Measurements from ENCODE around the gene RNF220. TPM values are rescaled to one million over a fixed set of nuclear protein-coding genes. Genes with fewer than 3 reads are reported as not detected.

RNF220 gene
- total and polyA plus RNA-seq, 8 donors = 50.8 to 108 (median 91.3) TPM

GRCh38 chr1:44649788-44650158 lies 244.7 kb downstream of the RNF220 start:
- Histone ChIP-seq H3K4me1 (no peaks in the 10 kb centered on the region), H3K4me3 (no peak overlapping the region), H3K27me3 (no peaks in the 10 kb centered on the region), H3K27ac (no peak overlapping the region), H3K36me3 (peaks cover 0 to 82% of the 10 kb centered on the region in 2 donors), H3K9me3 (no peaks in the 10 kb centered on the region)
- no peak for DNase-seq
- no peak for ATAC-seq
- TF ChIP-seq, protein P1, sequence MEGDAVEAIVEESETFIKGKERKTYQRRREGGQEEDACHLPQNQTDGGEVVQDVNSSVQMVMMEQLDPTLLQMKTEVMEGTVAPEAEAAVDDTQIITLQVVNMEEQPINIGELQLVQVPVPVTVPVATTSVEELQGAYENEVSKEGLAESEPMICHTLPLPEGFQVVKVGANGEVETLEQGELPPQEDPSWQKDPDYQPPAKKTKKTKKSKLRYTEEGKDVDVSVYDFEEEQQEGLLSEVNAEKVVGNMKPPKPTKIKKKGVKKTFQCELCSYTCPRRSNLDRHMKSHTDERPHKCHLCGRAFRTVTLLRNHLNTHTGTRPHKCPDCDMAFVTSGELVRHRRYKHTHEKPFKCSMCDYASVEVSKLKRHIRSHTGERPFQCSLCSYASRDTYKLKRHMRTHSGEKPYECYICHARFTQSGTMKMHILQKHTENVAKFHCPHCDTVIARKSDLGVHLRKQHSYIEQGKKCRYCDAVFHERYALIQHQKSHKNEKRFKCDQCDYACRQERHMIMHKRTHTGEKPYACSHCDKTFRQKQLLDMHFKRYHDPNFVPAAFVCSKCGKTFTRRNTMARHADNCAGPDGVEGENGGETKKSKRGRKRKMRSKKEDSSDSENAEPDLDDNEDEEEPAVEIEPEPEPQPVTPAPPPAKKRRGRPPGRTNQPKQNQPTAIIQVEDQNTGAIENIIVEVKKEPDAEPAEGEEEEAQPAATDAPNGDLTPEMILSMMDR (IDR thresholded peaks at IDR 0.05) = no peak
- intact Hi-C loops (cut with DNase I) = no loop called here

GRCh38 chr1:44650159-44650831 lies 245.2 kb downstream of the RNF220 start:
- TF ChIP-seq, protein P1 (IDR thresholded peaks at IDR 0.05) = no peak
- DNase-seq = no peak
- Histone ChIP-seq H3K27me3 (no peaks in the 10 kb centered on the region), H3K4me1 (no peaks in the 10 kb centered on the region), H3K36me3 (peaks cover 0 to 82% of the 10 kb centered on the region in 2 donors), H3K9me3 (no peaks in the 10 kb centered on the region), H3K27ac (no peak overlapping the region), H3K4me3 (no peak overlapping the region)
- no peak for ATAC-seq
- intact Hi-C loops (cut with DNase I) = no loop called here

GRCh38 chr1:44651069-44651468 lies 246.0 kb downstream of the RNF220 start:
- H3K4me1 ChIP-seq = no peaks in the 10 kb centered on the region
- no peak for DNase-seq

GRCh38 chr1:44652445-44653106 lies 247.5 kb downstream of the RNF220 start:
- Histone ChIP-seq H3K9me3 (no peaks in the 10 kb centered on the region), H3K27ac (no peak overlapping the region), H3K36me3 (peaks cover 0 to 60% of the 10 kb centered on the region in 2 donors), H3K4me3 (no peak overlapping the region), H3K27me3 (no peaks in the 10 kb centered on the region), H3K4me1 (no peaks in the 10 kb centered on the region)
- TF ChIP-seq, protein P1 (IDR thresholded peaks at IDR 0.05) = peak; percentile 90 to 98
- ATAC-seq (peak; percentile 96), DNase-seq (peak; percentile 59 to 93 (median 74))
- intact Hi-C loops (cut with DNase I) = no loop called here

More at GRCh38 chr1:44651069-44651468, 246.0 kb downstream of the RNF220 start:
- TF ChIP-seq, protein P1 (IDR thresholded peaks at IDR 0.05) = no peak
- no peak overlapping the region for H3K27ac ChIP-seq
- intact Hi-C loops (cut with DNase I) = no loop called here
- no peak overlapping the region for H3K4me3 ChIP-seq
- H3K9me3 ChIP-seq = no peaks in the 10 kb centered on the region
- no peaks in the 10 kb centered on the region for H3K27me3 ChIP-seq
- no peak for ATAC-seq
- H3K36me3 ChIP-seq = peaks cover 0 to 75% of the 10 kb centered on the region in 2 donors

- Histone ChIP-seq H3K9me3 (no peaks in the 10 kb centered on the region), H3K4me1 (no peaks in the 10 kb centered on the region), H3K36me3 (peaks cover 0 to 52% of the 10 kb centered on the region in 2 donors), H3K27ac (no peak overlapping the region), H3K4me3 (no peak overlapping the region), H3K27me3 (no peaks in the 10 kb centered on the region)
- TF ChIP-seq, protein P1 (IDR thresholded peaks at IDR 0.05) = peak in 1 of 2 donors; percentile 15
- ATAC-seq = no peak
- no peak for DNase-seq
- intact Hi-C loops (cut with DNase I) = no loop called here
These were observed 248.3 kb downstream of the RNF220 start for GRCh38 chr1:44653107-44653964.
